HEK293T (cell line): ENCODE results near the gene TMEM150C.
"Not testable (repeated sequence)": the region's sequence is repeated elsewhere in the genome, so short reads cannot be mapped to it uniquely, and the experiment has no call there.

Experiments used
- ARNT ChIP-seq: fragments of 450-650 bp; IDR thresholded peaks from 2 replicates; pipeline ENCODE4 v1.6.1; 2017; ENCODE audit warnings: mild to moderate bottlenecking
- BHLHE40 ChIP-seq: fragments of 450-650 bp; IDR thresholded peaks from 2 replicates; pipeline ENCODE4 v1.6.1; 2016; ENCODE audit warnings: mild to moderate bottlenecking, moderate library complexity, borderline replicate concordance
- CTBP1 ChIP-seq: fragments of 450-650 bp; IDR thresholded peaks from 2 replicates; pipeline ENCODE4 v1.6.1; 2016; ENCODE audit warnings: borderline replicate concordance
- ELF4 ChIP-seq: fragments of 450-650 bp; IDR thresholded peaks from 2 replicates; pipeline ENCODE4 v1.6.1; 2017; ENCODE audit warnings: antibody characterized with exemption
- FOXK2 ChIP-seq: fragments of 450-650 bp; IDR thresholded peaks from 2 replicates; pipeline ENCODE4 v1.6.1; 2016; ENCODE audit warnings: mild to moderate bottlenecking
- FOXM1 ChIP-seq: fragments of 450-650 bp; IDR thresholded peaks from 2 replicates; pipeline ENCODE4 v1.6.1; 2017; ENCODE audit warnings: mild to moderate bottlenecking, borderline replicate concordance
- HDGF ChIP-seq: fragments of 450-650 bp; IDR thresholded peaks from 2 replicates; pipeline ENCODE4 v1.6.1; 2017; ENCODE audit warnings: antibody characterized with exemption, borderline replicate concordance
- L3MBTL2 ChIP-seq: fragments of 450-650 bp; conservative IDR thresholded peaks from 2 replicates; pipeline ENCODE4 v1.6.1; 2016; ENCODE audit warnings: mild to moderate bottlenecking
- NFRKB ChIP-seq: fragments of 450-650 bp; IDR thresholded peaks from 2 replicates; pipeline ENCODE4 v1.6.1; 2016; ENCODE audit warnings: mild to moderate bottlenecking, moderate library complexity
- SP1 ChIP-seq: fragments of 450-650 bp; IDR thresholded peaks from 2 replicates; pipeline ENCODE4 v1.6.1; 2017
- TARDBP ChIP-seq: fragments of 450-650 bp; IDR thresholded peaks from 2 replicates; pipeline ENCODE4 v1.6.1; 2016

- TF ChIP-seq L3MBTL2, SP1, ARNT, BHLHE40, FOXK2, HDGF, TARDBP, NFRKB, CTBP1, ELF4, FOXM1: not testable (repeated sequence)
Observed at GRCh38 chr4:82477469-82477868, 84.3 kb downstream of the TMEM150C start.
